HCT116 (cell line): ENCODE results near the gene FKBP1A. TPM values are rescaled to one million over a fixed set of nuclear protein-coding genes. Genes with fewer than 3 reads are reported as not detected.

Experiments used
- ATAC-seq: fragments of 200-7000 bp; cut with Tn5 transposase; 2 replicates; pipeline ENCODE4 v1.9.1; 2020; ENCODE audit warnings: mild to moderate bottlenecking, moderate library complexity
- BruUV-seq: library from RNA; stranded (reverse); fragments of 400-500 nt; replicated peaks from 2 replicates; lab custom pipeline; 2021; lab: Mats Ljungman, UMichigan
- CTCF ChIA-PET: fragments of 300-600 bp; sonication (Branson Sonifier 250); formaldehyde crosslinking; loops from one replicate; lab custom pipeline; 2021; ENCODE audit warnings: antibody characterized with exemption; lab: Charles Lee
- POLR2A ChIA-PET: fragments of 300-600, 350-600 bp; sonication (Branson Sonifier 250); formaldehyde crosslinking; loops from one replicate; lab custom pipeline; 2021; ENCODE audit warnings: antibody characterized with exemption; lab: Charles Lee
- RAD21 ChIA-PET, 2 experiments: fragments of 300-600 bp; sonication (Branson Sonifier 250); formaldehyde crosslinking; loops; one replicate each; lab custom pipeline; 2023; ENCODE audit warnings: low total read pairs in 2 of 2; ENCODE audit not compliant: uncharacterized antibody in 2 of 2, unreplicated experiment in 2 of 2, low non-redundant PET in 1 of 2; lab: Charles Lee
- DNase-seq: peaks from one replicate; pipeline ENCODE4 v3.0.0-alpha.2; 2010; ENCODE audit warnings: low read depth, low spot score
- H2AFZ ChIP-seq: fragments of 200-600 bp; shearing (Covaris generic), sonication (generic); 2 replicates; pipeline ENCODE4 v1.6.1; 2017; ENCODE audit warnings: low read depth, mixed run types, mixed read lengths, antibody characterized with exemption, low read length; ENCODE audit not compliant: poor library complexity, severe bottlenecking
- H3K27ac ChIP-seq: 2 replicates; pipeline ENCODE4 v1.5.1; 2012; ENCODE audit warnings: low read depth, low read length
- H3K27me3 ChIP-seq: fragments of 200-600 bp; sonication (generic); 2 replicates; pipeline ENCODE4 v1.6.1; 2016; ENCODE audit warnings: mixed run types, low read length, mixed read lengths; ENCODE audit not compliant: insufficient read depth
- H3K36me3 ChIP-seq, 2 experiments: fragments of 200-500 bp in 1 of 2; fragments of 200-600 bp in 1 of 2; sonication (Bioruptor generic) in 1 of 2; sonication (generic) in 1 of 2; 2 replicates each; pipeline versions ENCODE4 v1.5.1 to v1.6.1; 2014 to 2016; ENCODE audit warnings: low read length in 2 of 2, inconsistent platforms in 1 of 2, mixed read lengths in 1 of 2, mixed run types in 1 of 2; ENCODE audit not compliant: insufficient read depth in 2 of 2, control insufficient read depth in 1 of 2
- H3K4me1 ChIP-seq, 2 experiments: fragments of 200-600 bp in 1 of 2; sonication (generic) in 1 of 2; 2 replicates each; pipeline versions ENCODE4 v1.5.1 to v1.6.1; 2012 to 2017; ENCODE audit warnings: low read length in 2 of 2, inconsistent platforms in 1 of 2, mild to moderate bottlenecking in 1 of 2, mixed read lengths in 1 of 2, mixed run types in 1 of 2, moderate library complexity in 1 of 2; ENCODE audit not compliant: insufficient read depth in 2 of 2, control insufficient read depth in 1 of 2
- H3K4me2 ChIP-seq: fragments of 200-600 bp; sonication (generic); 2 replicates; pipeline ENCODE4 v1.6.1; 2017; ENCODE audit warnings: mixed run types, low read length, mixed read lengths
- H3K4me3 ChIP-seq, 2 experiments: fragments of 200-600 bp in 1 of 2; sonication (generic) in 1 of 2; replicated peaks in 1 of 2; 2 replicates each; pipeline ENCODE4 v1.5.1; 2011 to 2016; ENCODE audit warnings: low read length in 2 of 2, control low read depth in 1 of 2, low read depth in 1 of 2, mild to moderate bottlenecking in 1 of 2, mixed read lengths in 1 of 2, mixed run types in 1 of 2
- H3K79me2 ChIP-seq: fragments of 200-600 bp; sonication (generic); 2 replicates; pipeline ENCODE4 v1.6.1; 2017; ENCODE audit warnings: mild to moderate bottlenecking, mixed run types, low read length, moderate library complexity, mixed read lengths; ENCODE audit not compliant: insufficient read depth
- H3K9ac ChIP-seq: fragments of 200-600 bp; sonication (generic); 2 replicates; pipeline ENCODE4 v1.6.1; 2016; ENCODE audit warnings: low read length, mixed read lengths
- H3K9me2 ChIP-seq: fragments of 200-600 bp; sonication (generic), shearing (Covaris generic); 2 replicates; pipeline ENCODE4 v1.6.1; 2017; ENCODE audit warnings: mixed run types, mild to moderate bottlenecking, moderate library complexity; ENCODE audit not compliant: insufficient read depth
- H3K9me3 ChIP-seq, 2 experiments: fragments of 200-500 bp in 1 of 2; fragments of 200-600 bp in 1 of 2; sonication (Bioruptor generic) in 1 of 2; sonication (generic) in 1 of 2; 2 replicates each; pipeline ENCODE4 v1.6.1; 2014 to 2017; ENCODE audit warnings: low read length in 2 of 2, mixed read lengths in 2 of 2, inconsistent platforms in 1 of 2, low read depth in 1 of 2, mild to moderate bottlenecking in 1 of 2, mixed run types in 1 of 2, moderate library complexity in 1 of 2; ENCODE audit not compliant: control insufficient read depth in 1 of 2, insufficient read depth in 1 of 2
- H4K20me1 ChIP-seq: fragments of 200-600 bp; sonication (generic), shearing (Covaris generic); 2 replicates; pipeline ENCODE4 v1.6.1; 2017; ENCODE audit warnings: mixed run types, mild to moderate bottlenecking, moderate library complexity; ENCODE audit not compliant: insufficient read depth
- CEBPB ChIP-seq: IDR thresholded peaks from 2 replicates; pipeline ENCODE4 v1.6.1; 2012; ENCODE audit warnings: low read depth
- EGR1 ChIP-seq: IDR thresholded peaks from 2 replicates; pipeline ENCODE4 v1.6.1; 2012; ENCODE audit warnings: low read depth
- EZH2 ChIP-seq: fragments of 200-600 bp; sonication (generic); IDR thresholded peaks from 2 replicates; pipeline ENCODE4 v1.6.1; 2017; ENCODE audit warnings: antibody characterized with exemption, mixed run types
- EZH2phosphoT487 ChIP-seq: fragments of 200-600 bp; IDR thresholded peaks from 2 replicates; pipeline ENCODE4 v1.6.1; 2018; ENCODE audit warnings: antibody characterized with exemption, borderline replicate concordance
- FOSL1 ChIP-seq: IDR thresholded peaks from 2 replicates; pipeline ENCODE4 v1.6.1; 2012; ENCODE audit warnings: low read depth
- POLR2A ChIP-seq: IDR thresholded peaks from 2 replicates; pipeline ENCODE4 v1.7.0; 2011; ENCODE audit warnings: borderline replicate concordance; ENCODE audit not compliant: insufficient read depth, insufficient read length; ENCODE audit errors: extremely low read depth
- RAD21 ChIP-seq: IDR thresholded peaks from 2 replicates; pipeline ENCODE4 v1.6.1; 2012; ENCODE audit warnings: low read depth, mild to moderate bottlenecking
- SIN3A ChIP-seq: IDR thresholded peaks from 2 replicates; pipeline ENCODE4 v1.6.1; 2012; ENCODE audit warnings: low read depth
- SP1 ChIP-seq: IDR thresholded peaks from 2 replicates; pipeline ENCODE4 v1.6.1; 2012; ENCODE audit warnings: low read depth
- TCF7L2 ChIP-seq: IDR thresholded peaks from 2 replicates; pipeline ENCODE4 v1.7.0; 2011; ENCODE audit warnings: borderline replicate concordance, inconsistent platforms; ENCODE audit not compliant: insufficient read depth, insufficient read length; ENCODE audit errors: extremely low read depth
- ZFX ChIP-seq: fragments of 450-650 bp; IDR thresholded peaks from 2 replicates; pipeline ENCODE4 v1.6.1; 2017
- ZNF274 ChIP-seq: fragments of 200-500 bp; sonication (Bioruptor generic); IDR thresholded peaks from 2 replicates; pipeline ENCODE4 v1.6.1; 2014; ENCODE audit warnings: mild to moderate bottlenecking, low read depth, low read length, inconsistent platforms
- intact Hi-C: fragments of 100-400 bp; cut with micrococcal nuclease; formaldehyde crosslinking; loops from 2 replicates; pipeline ENCODE4 v1.10.0; 2022
- total RNA-seq: library from RNA; stranded (reverse); gene quantifications from one replicate; pipeline ENCODE4 v1.2.1, GENCODE V29; 2021; ENCODE audit not compliant: unreplicated experiment
- TF ChIP-seq, protein P1 (sequence below), 3 experiments: fragments of 200-600 bp in 1 of 3; sonication (generic) in 1 of 3; IDR thresholded peaks in 2 of 3; conservative IDR thresholded peaks in 1 of 3; 2 replicates each; pipeline ENCODE4 v1.5.1; 2012 to 2017; ENCODE audit warnings: low read depth in 2 of 3, low read length in 2 of 3, antibody characterized with exemption in 1 of 3, borderline replicate concordance in 1 of 3, control low read depth in 1 of 3, mild to moderate bottlenecking in 1 of 3, mixed read lengths in 1 of 3, mixed run types in 1 of 3, moderate library complexity in 1 of 3; ENCODE audit not compliant: insufficient read depth in 1 of 3
- TF ChIP-seq, protein P2 (sequence below): IDR thresholded peaks from 2 replicates; pipeline ENCODE4 v1.6.1; 2012
- TF ChIP-seq, protein P3 (sequence below): IDR thresholded peaks from 2 replicates; pipeline ENCODE4 v1.6.1; 2011; ENCODE audit warnings: mild to moderate bottlenecking, low read length, moderate library complexity; ENCODE audit not compliant: insufficient replicate concordance; ENCODE audit errors: extremely low read depth

FKBP1A gene
- total RNA-seq, 1 experiment from 2014 or later: 259 TPM

DNA sequence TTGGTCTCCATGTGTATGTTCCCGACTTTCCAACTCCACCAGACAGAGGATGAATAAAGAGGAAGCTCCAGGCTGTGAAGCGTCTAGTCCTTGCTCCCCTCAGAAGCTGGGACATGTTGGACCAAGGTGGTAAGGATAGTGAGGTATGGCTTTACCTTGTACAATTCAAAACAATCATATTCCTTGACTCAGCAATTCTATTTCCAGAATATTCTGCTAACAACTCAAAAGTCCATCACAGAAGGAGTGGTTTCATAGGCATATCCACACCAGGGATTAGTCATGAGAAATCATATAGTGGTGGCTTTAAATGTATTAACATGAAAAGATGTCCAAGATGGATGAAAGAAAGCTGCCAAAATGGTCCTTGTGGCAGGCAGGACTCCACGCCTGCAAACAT is 19.8 kb downstream of the FKBP1A start:
- no peak overlapping the region for H3K4me3 ChIP-seq
- DNase-seq: no peak
- TF ChIP-seq, protein P1, sequence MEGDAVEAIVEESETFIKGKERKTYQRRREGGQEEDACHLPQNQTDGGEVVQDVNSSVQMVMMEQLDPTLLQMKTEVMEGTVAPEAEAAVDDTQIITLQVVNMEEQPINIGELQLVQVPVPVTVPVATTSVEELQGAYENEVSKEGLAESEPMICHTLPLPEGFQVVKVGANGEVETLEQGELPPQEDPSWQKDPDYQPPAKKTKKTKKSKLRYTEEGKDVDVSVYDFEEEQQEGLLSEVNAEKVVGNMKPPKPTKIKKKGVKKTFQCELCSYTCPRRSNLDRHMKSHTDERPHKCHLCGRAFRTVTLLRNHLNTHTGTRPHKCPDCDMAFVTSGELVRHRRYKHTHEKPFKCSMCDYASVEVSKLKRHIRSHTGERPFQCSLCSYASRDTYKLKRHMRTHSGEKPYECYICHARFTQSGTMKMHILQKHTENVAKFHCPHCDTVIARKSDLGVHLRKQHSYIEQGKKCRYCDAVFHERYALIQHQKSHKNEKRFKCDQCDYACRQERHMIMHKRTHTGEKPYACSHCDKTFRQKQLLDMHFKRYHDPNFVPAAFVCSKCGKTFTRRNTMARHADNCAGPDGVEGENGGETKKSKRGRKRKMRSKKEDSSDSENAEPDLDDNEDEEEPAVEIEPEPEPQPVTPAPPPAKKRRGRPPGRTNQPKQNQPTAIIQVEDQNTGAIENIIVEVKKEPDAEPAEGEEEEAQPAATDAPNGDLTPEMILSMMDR (IDR thresholded peaks at IDR 0.05 in 2 of 3, conservative IDR thresholded peaks at IDR 0.05 in 1 of 3; ENCODE audit: borderline replicate concordance in 1 of 3, insufficient read depth in 1 of 3, low read depth in 2 of 3, low read length in 2 of 3): no peak
- TF ChIP-seq CEBPB: no peak
- TF ChIP-seq, protein P2, sequence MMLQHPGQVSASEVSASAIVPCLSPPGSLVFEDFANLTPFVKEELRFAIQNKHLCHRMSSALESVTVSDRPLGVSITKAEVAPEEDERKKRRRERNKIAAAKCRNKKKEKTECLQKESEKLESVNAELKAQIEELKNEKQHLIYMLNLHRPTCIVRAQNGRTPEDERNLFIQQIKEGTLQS: no peak
- TF ChIP-seq EGR1: no peak
- no peak for TF ChIP-seq ZNF274
- TF ChIP-seq SIN3A: no peak
- TF ChIP-seq ZFX: no peak
- no peak for TF ChIP-seq TCF7L2
- no peak for TF ChIP-seq RAD21
- TF ChIP-seq, protein P3, sequence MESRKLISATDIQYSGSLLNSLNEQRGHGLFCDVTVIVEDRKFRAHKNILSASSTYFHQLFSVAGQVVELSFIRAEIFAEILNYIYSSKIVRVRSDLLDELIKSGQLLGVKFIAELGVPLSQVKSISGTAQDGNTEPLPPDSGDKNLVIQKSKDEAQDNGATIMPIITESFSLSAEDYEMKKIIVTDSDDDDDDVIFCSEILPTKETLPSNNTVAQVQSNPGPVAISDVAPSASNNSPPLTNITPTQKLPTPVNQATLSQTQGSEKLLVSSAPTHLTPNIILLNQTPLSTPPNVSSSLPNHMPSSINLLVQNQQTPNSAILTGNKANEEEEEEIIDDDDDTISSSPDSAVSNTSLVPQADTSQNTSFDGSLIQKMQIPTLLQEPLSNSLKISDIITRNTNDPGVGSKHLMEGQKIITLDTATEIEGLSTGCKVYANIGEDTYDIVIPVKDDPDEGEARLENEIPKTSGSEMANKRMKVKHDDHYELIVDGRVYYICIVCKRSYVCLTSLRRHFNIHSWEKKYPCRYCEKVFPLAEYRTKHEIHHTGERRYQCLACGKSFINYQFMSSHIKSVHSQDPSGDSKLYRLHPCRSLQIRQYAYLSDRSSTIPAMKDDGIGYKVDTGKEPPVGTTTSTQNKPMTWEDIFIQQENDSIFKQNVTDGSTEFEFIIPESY: no peak
- TF ChIP-seq EZH2: no peak
- TF ChIP-seq FOSL1: no peak
- TF ChIP-seq SP1: no peak
- TF ChIP-seq EZH2phosphoT487: no peak
- no peak for TF ChIP-seq POLR2A
- H3K4me2 ChIP-seq: no peak overlapping the region
- no peaks in the 10 kb centered on the region for H3K9me3 ChIP-seq
- H3K79me2 ChIP-seq: peaks cover 86% of the 10 kb centered on the region
- no peaks in the 10 kb centered on the region for H3K27me3 ChIP-seq
- H4K20me1 ChIP-seq: peaks cover 18% of the 10 kb centered on the region
- no TSS peak for BruUV-seq
- H3K27ac ChIP-seq: no peak overlapping the region
- no peaks in the 10 kb centered on the region for H3K9me2 ChIP-seq
- RAD21 ChIA-PET: no interaction called here
- no peak overlapping the region for H2AFZ ChIP-seq
- CTCF ChIA-PET: no interaction called here
- H3K9ac ChIP-seq: no peak overlapping the region
- peaks cover 6 to 16% of the 10 kb centered on the region in 2 experiments; a peak in 3 of 4 replicates for H3K4me1 ChIP-seq
- no peak for ATAC-seq
- intact Hi-C loops: no loop called here
- peaks cover 24 to 39% of the 10 kb centered on the region in 2 experiments for H3K36me3 ChIP-seq
- POLR2A ChIA-PET: no interaction called here
